Measurements from ENCODE around the gene TLDC2. TPM values are rescaled to one million over a fixed set of nuclear protein-coding genes. Genes with fewer than 3 reads are reported as not detected.
A peak's percentile ranks its signal among the peaks of the same experiment; 100 is the strongest.

Gene TLDC2
- total RNA-seq, 1 experiment from 2014 or later: not detected

GRCh38 chr20:36860811-36861624 is 14.9 kb upstream of the TLDC2 start:
- POLR2A ChIA-PET: no interaction called here
- no peaks in the 10 kb centered on the region for H3K27me3 Mint-ChIP-seq (ENCODE audit: insufficient read depth, unreplicated experiment)
- DNase-seq: no peak
- Histone ChIP-seq H3K9me3 (no peaks in the 10 kb centered on the region), H3K4me1 (peaks cover 16% of the 10 kb centered on the region), H3K4me3 (ENCODE audit: low read depth, low read length) (no peak overlapping the region), H3K36me3 (ENCODE audit: control insufficient read depth, insufficient read depth, low read length) (peaks cover 2% of the 10 kb centered on the region; the same call in 1 of the 2 replicates), H3K27me3 (replicated peaks; ENCODE audit: control insufficient read depth, insufficient read depth, low read length) (no peaks in the 10 kb centered on the region)
- TF ChIP-seq, protein P1, sequence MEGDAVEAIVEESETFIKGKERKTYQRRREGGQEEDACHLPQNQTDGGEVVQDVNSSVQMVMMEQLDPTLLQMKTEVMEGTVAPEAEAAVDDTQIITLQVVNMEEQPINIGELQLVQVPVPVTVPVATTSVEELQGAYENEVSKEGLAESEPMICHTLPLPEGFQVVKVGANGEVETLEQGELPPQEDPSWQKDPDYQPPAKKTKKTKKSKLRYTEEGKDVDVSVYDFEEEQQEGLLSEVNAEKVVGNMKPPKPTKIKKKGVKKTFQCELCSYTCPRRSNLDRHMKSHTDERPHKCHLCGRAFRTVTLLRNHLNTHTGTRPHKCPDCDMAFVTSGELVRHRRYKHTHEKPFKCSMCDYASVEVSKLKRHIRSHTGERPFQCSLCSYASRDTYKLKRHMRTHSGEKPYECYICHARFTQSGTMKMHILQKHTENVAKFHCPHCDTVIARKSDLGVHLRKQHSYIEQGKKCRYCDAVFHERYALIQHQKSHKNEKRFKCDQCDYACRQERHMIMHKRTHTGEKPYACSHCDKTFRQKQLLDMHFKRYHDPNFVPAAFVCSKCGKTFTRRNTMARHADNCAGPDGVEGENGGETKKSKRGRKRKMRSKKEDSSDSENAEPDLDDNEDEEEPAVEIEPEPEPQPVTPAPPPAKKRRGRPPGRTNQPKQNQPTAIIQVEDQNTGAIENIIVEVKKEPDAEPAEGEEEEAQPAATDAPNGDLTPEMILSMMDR (IDR thresholded peaks at IDR 0.05; ENCODE audit: insufficient read depth in 1 of 2, low read depth in 1 of 2, low read length in 1 of 2, severe bottlenecking in 1 of 2, unreplicated experiment in 1 of 2): no peak
- peaks cover 13% of the 10 kb centered on the region for H3K4me1 Mint-ChIP-seq (ENCODE audit: low read depth, unreplicated experiment)
- no peaks in the 10 kb centered on the region for H3K9me3 Mint-ChIP-seq (ENCODE audit: unreplicated experiment)
- intact Hi-C loops (cut with micrococcal nuclease; ENCODE audit: unreplicated experiment): no loop called here
- no TSS peak for BruUV-seq (replicated peaks)
- H3K36me3 Mint-ChIP-seq (ENCODE audit: insufficient read depth, unreplicated experiment): peaks cover 7% of the 10 kb centered on the region
- CTCF ChIA-PET: interaction anchor here (0.6 to 1.5 kb wide), 4 partner anchors 14 to 87 kb away, joined by 3 to 4 read pairs (median 4); partner anchors contain the start of gene DSN1
- peak overlapping the region; percentile 50 for H3K4me3 Mint-ChIP-seq (ENCODE audit: unreplicated experiment)
- H3K27ac Mint-ChIP-seq (ENCODE audit: unreplicated experiment): no peak overlapping the region

DNA sequence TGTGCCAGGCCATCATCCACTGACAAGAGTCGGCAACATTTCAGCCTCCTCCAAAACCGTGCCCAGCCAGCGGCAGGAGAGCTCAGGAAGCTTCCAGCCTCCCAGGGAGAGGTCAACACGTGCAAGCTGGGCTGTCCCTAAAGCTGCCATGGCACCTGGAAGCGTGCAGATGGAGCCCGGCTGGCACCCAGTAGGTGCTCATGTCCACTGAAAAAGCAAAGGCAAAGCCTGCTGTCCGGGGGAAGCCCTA is 14.4 kb upstream of the TLDC2 start:
- Mint-ChIP-seq H3K27me3 (ENCODE audit: insufficient read depth, unreplicated experiment) (no peaks in the 10 kb centered on the region), H3K27ac (ENCODE audit: unreplicated experiment) (no peak overlapping the region), H3K4me3 (ENCODE audit: unreplicated experiment) (peak overlapping the region; percentile 50), H3K4me1 (ENCODE audit: low read depth, unreplicated experiment) (peaks cover 13% of the 10 kb centered on the region), H3K9me3 (ENCODE audit: unreplicated experiment) (no peaks in the 10 kb centered on the region), H3K36me3 (ENCODE audit: insufficient read depth, unreplicated experiment) (peaks cover 7% of the 10 kb centered on the region)
- Histone ChIP-seq H3K9me3 (no peaks in the 10 kb centered on the region), H3K4me3 (ENCODE audit: low read depth, low read length) (no peak overlapping the region), H3K36me3 (ENCODE audit: control insufficient read depth, insufficient read depth, low read length) (peaks cover 2% of the 10 kb centered on the region; the same call in 1 of the 2 replicates), H3K27me3 (replicated peaks; ENCODE audit: control insufficient read depth, insufficient read depth, low read length) (no peaks in the 10 kb centered on the region), H3K4me1 (peaks cover 16% of the 10 kb centered on the region)
- ChIA-PET POLR2A (no interaction called here), CTCF (interaction anchor here (0.6 to 1.5 kb wide), 5 partner anchors 14 to 88 kb away, joined by 3 to 4 read pairs (median 3); partner anchors contain the start of gene DSN1)
- intact Hi-C loops (cut with micrococcal nuclease; ENCODE audit: unreplicated experiment): no loop called here
- no TSS peak for BruUV-seq (replicated peaks)
- TF ChIP-seq, protein P1 (IDR thresholded peaks at IDR 0.05; ENCODE audit: insufficient read depth in 1 of 2, low read depth in 1 of 2, low read length in 1 of 2, severe bottlenecking in 1 of 2, unreplicated experiment in 1 of 2): no peak
- DNase-seq: no peak

GRCh38 chr20:36861875-36862801 is 13.8 kb upstream of the TLDC2 start:
- peaks cover 13% of the 10 kb centered on the region for H3K4me1 Mint-ChIP-seq (ENCODE audit: low read depth, unreplicated experiment)
- H3K27me3 Mint-ChIP-seq (ENCODE audit: insufficient read depth, unreplicated experiment): no peaks in the 10 kb centered on the region
- CTCF ChIA-PET: interaction anchor here (0.6 to 1.5 kb wide), 5 partner anchors 15 to 88 kb away, joined by 3 to 4 read pairs (median 3); partner anchors contain the start of gene DSN1
- no peaks in the 10 kb centered on the region for H3K9me3 Mint-ChIP-seq (ENCODE audit: unreplicated experiment)
- no TSS peak for BruUV-seq (replicated peaks)
- peaks cover 16% of the 10 kb centered on the region for H3K4me1 ChIP-seq
- POLR2A ChIA-PET: no interaction called here
- DNase-seq: peak in 1 of 2 experiments; percentile 47
- H3K36me3 ChIP-seq (ENCODE audit: control insufficient read depth, insufficient read depth, low read length): peaks cover 2% of the 10 kb centered on the region; the same call in 1 of the 2 replicates
- peak overlapping the region; percentile 51 for H3K4me3 ChIP-seq (ENCODE audit: low read depth, low read length)
- no peaks in the 10 kb centered on the region for H3K27me3 ChIP-seq (replicated peaks; ENCODE audit: control insufficient read depth, insufficient read depth, low read length)
- peak overlapping the region; percentile 50 for H3K4me3 Mint-ChIP-seq (ENCODE audit: unreplicated experiment)
- no peak overlapping the region for H3K27ac Mint-ChIP-seq (ENCODE audit: unreplicated experiment)
- H3K9me3 ChIP-seq: no peaks in the 10 kb centered on the region
- H3K36me3 Mint-ChIP-seq (ENCODE audit: insufficient read depth, unreplicated experiment): peaks cover 7% of the 10 kb centered on the region
- TF ChIP-seq, protein P1 (IDR thresholded peaks at IDR 0.05; ENCODE audit: insufficient read depth in 1 of 2, low read depth in 1 of 2, low read length in 1 of 2, severe bottlenecking in 1 of 2, unreplicated experiment in 1 of 2): no peak
- intact Hi-C loops (cut with micrococcal nuclease; ENCODE audit: unreplicated experiment): no loop called here
